K562 (cell line): ENCODE data around the gene CCDC34. TPM values are rescaled to one million over a fixed set of nuclear protein-coding genes. Genes with fewer than 3 reads are reported as not detected.

Experiments
- FOXK1 ChIP-seq: sonication (generic); formaldehyde crosslinking; IDR thresholded peaks from 2 replicates; pipeline ENCODE4 v1.8.0; 2022; ENCODE audit warnings: missing genetic modification reagents, mild to moderate bottlenecking, borderline replicate concordance
- GTF2E2 ChIP-seq: fragments of 200-800 bp; sonication (Bioruptor generic); IDR thresholded peaks from 2 replicates; pipeline ENCODE4 v1.6.1; 2016; ENCODE audit warnings: missing genetic modification characterization, missing compliant biosample characterization
- MTA2 ChIP-seq: fragments of 450-650 bp; IDR thresholded peaks from 2 replicates; pipeline ENCODE4 v1.6.1; 2016; ENCODE audit warnings: low read depth
- NCOA4 ChIP-seq: fragments of 450-650 bp; IDR thresholded peaks from 2 replicates; pipeline ENCODE4 v1.6.1; 2018; ENCODE audit warnings: mild to moderate bottlenecking; ENCODE audit not compliant: partially characterized antibody
- NR4A1 ChIP-seq, 2 experiments: fragments of 250-450 bp in 1 of 2; fragments of 450-650 bp in 1 of 2; sonication (Bioruptor Pico) in 1 of 2; IDR thresholded peaks; 2 replicates each; pipeline versions ENCODE4 v1.4.0 to v1.6.1; 2016 to 2020; ENCODE audit warnings: mild to moderate bottlenecking in 2 of 2, missing compliant biosample characterization in 1 of 2, missing genetic modification characterization in 1 of 2, moderate library complexity in 1 of 2
- NRF1 ChIP-seq, 2 experiments: fragments of 450-650 bp; IDR thresholded peaks in 1 of 2; conservative IDR thresholded peaks in 1 of 2; 2 replicates each; pipeline ENCODE4 v1.6.1; 2014; ENCODE audit warnings: mild to moderate bottlenecking in 2 of 2
- POLR2A ChIP-seq: fragments of 450-650 bp; conservative IDR thresholded peaks from 2 replicates; pipeline ENCODE4 v1.6.1; 2016
- SAFB ChIP-seq: fragments of 200-400 bp; formaldehyde crosslinking; IDR thresholded peaks from 2 replicates; pipeline ENCODE4 v1.6.1; 2017; ENCODE audit warnings: low read depth, low read length, borderline replicate concordance
- SRSF3 ChIP-seq: fragments of 200-400 bp; formaldehyde crosslinking; IDR thresholded peaks from 2 replicates; pipeline ENCODE4 v1.6.1; 2016; ENCODE audit warnings: mild to moderate bottlenecking, low read length, moderate library complexity; ENCODE audit not compliant: insufficient read depth
- TGIF2 ChIP-seq: sonication (generic); formaldehyde crosslinking; IDR thresholded peaks from 2 replicates; pipeline ENCODE4 v1.8.1; 2022; ENCODE audit warnings: mild to moderate bottlenecking, missing genetic modification reagents, moderate library complexity
- ZEB2 ChIP-seq: fragments of 450-650 bp; IDR thresholded peaks from 2 replicates; pipeline ENCODE4 v1.6.1; 2016
- ZNF121 ChIP-seq: sonication (generic); formaldehyde crosslinking; conservative IDR thresholded peaks from 2 replicates; pipeline ENCODE4 v1.8.0; 2022; ENCODE audit warnings: missing genetic modification reagents
- ZNF408 ChIP-seq: fragments of 250-450 bp; sonication (Bioruptor Pico); IDR thresholded peaks from 2 replicates; pipeline ENCODE4 v1.4.0; 2020; ENCODE audit warnings: low read depth, mild to moderate bottlenecking, moderate library complexity
- ZNF668 ChIP-seq: fragments of 250-450 bp; sonication (Bioruptor Pico); IDR thresholded peaks from 2 replicates; pipeline ENCODE4 v1.8.0; 2022; ENCODE audit warnings: mild to moderate bottlenecking, inconsistent platforms
- ZNF76 ChIP-seq: fragments of 250-450 bp; sonication (Bioruptor Pico); IDR thresholded peaks from 2 replicates; pipeline ENCODE4 v1.4.0; 2020; ENCODE audit warnings: mild to moderate bottlenecking, moderate library complexity, borderline replicate concordance
- polyA plus RNA-seq, 8 experiments: library from polyadenylated mRNA; depleted of rRNA in 4 of 8; stranded (reverse) in 5 of 8; unstranded in 3 of 8; fragments of >200 nt; fragmentation: Nextera tagmentation in 2 of 8; fragmentation: Illumina TruSeq in 1 of 8; extraction: Ambion mirVana in 2 of 8; extraction: Trizol in 1 of 8; gene quantifications; 2 replicates each; pipeline versions ENCODE4 v1.2.1 to v1.2.3, GENCODE V29; 2011 to 2014; ENCODE audit warnings: inconsistent platforms in 1 of 8, missing spikeins in 1 of 8
- total RNA-seq, 7 experiments: library from RNA; depleted of rRNA in 6 of 7; stranded (reverse); fragments of >200 nt in 6 of 7; fragmentation: Illumina TruSeq in 2 of 7; extraction: Trizol in 2 of 7; gene quantifications; 2 replicates each; pipeline versions ENCODE4 v1.2.1 to v1.2.3, GENCODE V29; 2011 to 2021; ENCODE audit warnings: low replicate concordance in 1 of 7
- TF ChIP-seq, protein P1 (sequence below): fragments of 150-350 bp; IDR thresholded peaks from 2 replicates; pipeline ENCODE4 v1.6.1; 2014; ENCODE audit warnings: low read depth, mild to moderate bottlenecking, low read length, borderline replicate concordance
- TF ChIP-seq, protein P2 (sequence below): sonication (generic); formaldehyde crosslinking; IDR thresholded peaks from 2 replicates; pipeline ENCODE4 v1.8.1; 2023; ENCODE audit warnings: mild to moderate bottlenecking, missing genetic modification reagents
- TF ChIP-seq, protein P3 (sequence below): fragments of 250-450 bp; sonication (Bioruptor Pico); IDR thresholded peaks from 2 replicates; pipeline ENCODE4 v1.5.0; 2021; ENCODE audit warnings: mild to moderate bottlenecking, borderline replicate concordance
- TF ChIP-seq, protein P4 (sequence below): sonication (generic); formaldehyde crosslinking; IDR thresholded peaks from 2 replicates; pipeline ENCODE4 v1.8.0; 2022; ENCODE audit warnings: missing genetic modification reagents, mild to moderate bottlenecking, moderate library complexity, borderline replicate concordance
- TF ChIP-seq, protein P5 (sequence below), 2 experiments: fragments of 250-450 bp in 1 of 2; fragments of 450-650 bp in 1 of 2; sonication (Bioruptor Pico) in 1 of 2; IDR thresholded peaks; 2 replicates each; pipeline versions ENCODE4 v1.6.1 to v1.8.0; 2016 to 2021; ENCODE audit warnings: mild to moderate bottlenecking in 2 of 2, moderate library complexity in 2 of 2, missing compliant biosample characterization in 1 of 2, missing genetic modification characterization in 1 of 2

Gene CCDC34
- total and polyA plus RNA-seq, 9 of the 15 experiments (the other 6 are each of a cell fraction or from before 2014, with no cell fraction given) = 6.2 to 42.0 (median 15.7) TPM

DNA sequence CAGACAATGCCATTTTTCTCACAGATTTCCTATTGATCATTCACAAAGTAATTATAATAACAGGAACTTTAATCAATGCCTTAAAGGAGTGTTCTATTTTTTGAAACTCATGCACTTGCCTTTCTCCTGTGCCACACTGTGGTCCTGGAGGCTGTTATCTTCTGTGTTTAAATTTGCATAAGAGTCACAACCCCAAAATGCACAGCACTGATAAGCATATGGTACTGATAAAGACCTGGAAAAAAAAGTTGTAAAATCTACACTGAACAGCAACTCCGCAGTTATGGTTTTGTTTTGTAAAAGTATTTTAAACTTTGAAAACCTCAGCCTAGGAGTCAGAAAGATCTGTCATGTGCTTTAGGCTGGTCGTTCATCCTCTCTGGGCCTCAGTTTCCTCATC is 9.1 kb upstream of the CCDC34 start (continued):
- TF ChIP-seq, protein P1, sequence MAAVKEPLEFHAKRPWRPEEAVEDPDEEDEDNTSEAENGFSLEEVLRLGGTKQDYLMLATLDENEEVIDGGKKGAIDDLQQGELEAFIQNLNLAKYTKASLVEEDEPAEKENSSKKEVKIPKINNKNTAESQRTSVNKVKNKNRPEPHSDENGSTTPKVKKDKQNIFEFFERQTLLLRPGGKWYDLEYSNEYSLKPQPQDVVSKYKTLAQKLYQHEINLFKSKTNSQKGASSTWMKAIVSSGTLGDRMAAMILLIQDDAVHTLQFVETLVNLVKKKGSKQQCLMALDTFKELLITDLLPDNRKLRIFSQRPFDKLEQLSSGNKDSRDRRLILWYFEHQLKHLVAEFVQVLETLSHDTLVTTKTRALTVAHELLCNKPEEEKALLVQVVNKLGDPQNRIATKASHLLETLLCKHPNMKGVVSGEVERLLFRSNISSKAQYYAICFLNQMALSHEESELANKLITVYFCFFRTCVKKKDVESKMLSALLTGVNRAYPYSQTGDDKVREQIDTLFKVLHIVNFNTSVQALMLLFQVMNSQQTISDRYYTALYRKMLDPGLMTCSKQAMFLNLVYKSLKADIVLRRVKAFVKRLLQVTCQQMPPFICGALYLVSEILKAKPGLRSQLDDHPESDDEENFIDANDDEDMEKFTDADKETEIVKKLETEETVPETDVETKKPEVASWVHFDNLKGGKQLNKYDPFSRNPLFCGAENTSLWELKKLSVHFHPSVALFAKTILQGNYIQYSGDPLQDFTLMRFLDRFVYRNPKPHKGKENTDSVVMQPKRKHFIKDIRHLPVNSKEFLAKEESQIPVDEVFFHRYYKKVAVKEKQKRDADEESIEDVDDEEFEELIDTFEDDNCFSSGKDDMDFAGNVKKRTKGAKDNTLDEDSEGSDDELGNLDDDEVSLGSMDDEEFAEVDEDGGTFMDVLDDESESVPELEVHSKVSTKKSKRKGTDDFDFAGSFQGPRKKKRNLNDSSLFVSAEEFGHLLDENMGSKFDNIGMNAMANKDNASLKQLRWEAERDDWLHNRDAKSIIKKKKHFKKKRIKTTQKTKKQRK = no peak
- no peak for TF ChIP-seq ZNF668 (CRISPR knock-in tag)
- TF ChIP-seq, protein P2, sequence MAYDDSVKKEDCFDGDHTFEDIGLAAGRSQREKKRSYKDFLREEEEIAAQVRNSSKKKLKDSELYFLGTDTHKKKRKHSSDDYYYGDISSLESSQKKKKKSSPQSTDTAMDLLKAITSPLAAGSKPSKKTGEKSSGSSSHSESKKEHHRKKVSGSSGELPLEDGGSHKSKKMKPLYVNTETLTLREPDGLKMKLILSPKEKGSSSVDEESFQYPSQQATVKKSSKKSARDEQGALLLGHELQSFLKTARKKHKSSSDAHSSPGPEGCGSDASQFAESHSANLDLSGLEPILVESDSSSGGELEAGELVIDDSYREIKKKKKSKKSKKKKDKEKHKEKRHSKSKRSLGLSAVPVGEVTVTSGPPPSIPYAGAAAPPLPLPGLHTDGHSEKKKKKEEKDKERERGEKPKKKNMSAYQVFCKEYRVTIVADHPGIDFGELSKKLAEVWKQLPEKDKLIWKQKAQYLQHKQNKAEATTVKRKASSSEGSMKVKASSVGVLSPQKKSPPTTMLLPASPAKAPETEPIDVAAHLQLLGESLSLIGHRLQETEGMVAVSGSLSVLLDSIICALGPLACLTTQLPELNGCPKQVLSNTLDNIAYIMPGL (CRISPR knock-in tag) = no peak
- TF ChIP-seq MTA2 = peak; percentile 94
- TF ChIP-seq NR4A1 (CRISPR knock-in tag; IDR thresholded peaks at IDR 0.05) = no peak
- 0 out of 2 replicates have a peak, but pooled peaks have one; percentile 43 for TF ChIP-seq NR4A1 (tag; IDR thresholded peaks at IDR 0.05)
- TF ChIP-seq, protein P3, sequence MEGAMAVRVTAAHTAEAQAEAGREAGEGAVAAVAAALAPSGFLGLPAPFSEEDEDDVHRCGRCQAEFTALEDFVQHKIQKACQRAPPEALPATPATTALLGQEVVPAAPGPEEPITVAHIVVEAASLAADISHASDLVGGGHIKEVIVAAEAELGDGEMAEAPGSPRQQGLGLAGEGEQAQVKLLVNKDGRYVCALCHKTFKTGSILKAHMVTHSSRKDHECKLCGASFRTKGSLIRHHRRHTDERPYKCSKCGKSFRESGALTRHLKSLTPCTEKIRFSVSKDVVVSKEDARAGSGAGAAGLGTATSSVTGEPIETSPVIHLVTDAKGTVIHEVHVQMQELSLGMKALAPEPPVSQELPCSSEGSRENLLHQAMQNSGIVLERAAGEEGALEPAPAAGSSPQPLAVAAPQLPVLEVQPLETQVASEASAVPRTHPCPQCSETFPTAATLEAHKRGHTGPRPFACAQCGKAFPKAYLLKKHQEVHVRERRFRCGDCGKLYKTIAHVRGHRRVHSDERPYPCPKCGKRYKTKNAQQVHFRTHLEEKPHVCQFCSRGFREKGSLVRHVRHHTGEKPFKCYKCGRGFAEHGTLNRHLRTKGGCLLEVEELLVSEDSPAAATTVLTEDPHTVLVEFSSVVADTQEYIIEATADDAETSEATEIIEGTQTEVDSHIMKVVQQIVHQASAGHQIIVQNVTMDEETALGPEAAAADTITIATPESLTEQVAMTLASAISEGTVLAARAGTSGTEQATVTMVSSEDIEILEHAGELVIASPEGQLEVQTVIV (CRISPR knock-in tag) = no peak
- no peak for TF ChIP-seq SAFB
- TF ChIP-seq, protein P4, sequence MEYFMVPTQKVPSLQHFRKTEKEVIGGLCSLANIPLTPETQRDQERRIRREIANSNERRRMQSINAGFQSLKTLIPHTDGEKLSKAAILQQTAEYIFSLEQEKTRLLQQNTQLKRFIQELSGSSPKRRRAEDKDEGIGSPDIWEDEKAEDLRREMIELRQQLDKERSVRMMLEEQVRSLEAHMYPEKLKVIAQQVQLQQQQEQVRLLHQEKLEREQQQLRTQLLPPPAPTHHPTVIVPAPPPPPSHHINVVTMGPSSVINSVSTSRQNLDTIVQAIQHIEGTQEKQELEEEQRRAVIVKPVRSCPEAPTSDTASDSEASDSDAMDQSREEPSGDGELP (CRISPR knock-in tag) = no peak
- TF ChIP-seq ZNF408 (CRISPR knock-in tag) = no peak
- TF ChIP-seq ZEB2 = no peak
- no peak for TF ChIP-seq NRF1 (conservative IDR thresholded peaks at IDR 0.05 in 1 of 2, IDR thresholded peaks at IDR 0.05 in 1 of 2)
- no peak for TF ChIP-seq NCOA4
- TF ChIP-seq ZNF76 (CRISPR knock-in tag) = no peak
- no peak for TF ChIP-seq ZNF121 (CRISPR knock-in tag)
- TF ChIP-seq, protein P5, sequence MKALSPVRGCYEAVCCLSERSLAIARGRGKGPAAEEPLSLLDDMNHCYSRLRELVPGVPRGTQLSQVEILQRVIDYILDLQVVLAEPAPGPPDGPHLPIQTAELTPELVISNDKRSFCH (CRISPR knock-in tag; IDR thresholded peaks at IDR 0.05) = no peak
- TF ChIP-seq, protein P5 (tag; IDR thresholded peaks at IDR 0.05) = no peak
- no peak for TF ChIP-seq TGIF2
- no peak for TF ChIP-seq POLR2A
- no peak for TF ChIP-seq GTF2E2 (tag)
- no peak for TF ChIP-seq SRSF3
- TF ChIP-seq FOXK1 (CRISPR knock-in tag) = no peak
